H1 (cell line): Measurements from ENCODE around the gene HS6ST3.

Source experiments
- ATF2 ChIP-seq: IDR thresholded peaks from 2 replicates; pipeline ENCODE4 v1.6.1; 2012; ENCODE audit warnings: low read length, inconsistent platforms
- BACH1 ChIP-seq: IDR thresholded peaks from 2 replicates; pipeline ENCODE4 v1.6.1; 2012; ENCODE audit warnings: low read length, improper control_type of control experiment
- CTCF ChIP-seq, 3 experiments: IDR thresholded peaks; 1 replicate in 2 of 3; 2 replicates in 1 of 3; pipeline versions ENCODE4 v1.5.1 to v1.6.1; 2011; ENCODE audit warnings: low read length in 3 of 3, mild to moderate bottlenecking in 3 of 3, inconsistent platforms in 2 of 3, low read depth in 1 of 3, moderate library complexity in 1 of 3; ENCODE audit not compliant: insufficient read depth in 1 of 3; ENCODE audit errors: control extremely low read depth in 1 of 3
- GABPA ChIP-seq: IDR thresholded peaks from 2 replicates; pipeline ENCODE4 v1.6.1; 2011; ENCODE audit warnings: mild to moderate bottlenecking, low read length, moderate library complexity, borderline replicate concordance; ENCODE audit not compliant: insufficient read depth
- GTF2F1 ChIP-seq: IDR thresholded peaks from 2 replicates; pipeline ENCODE4 v1.6.1; 2012; ENCODE audit warnings: low read depth, low read length, improper control_type of control experiment, borderline replicate concordance
- HDAC2 ChIP-seq, 2 experiments: fragments of 300-600 bp in 1 of 2; sonication (generic) in 1 of 2; IDR thresholded peaks; 2 replicates each; pipeline ENCODE4 v1.6.1; 2011 to 2012; ENCODE audit warnings: low read depth in 2 of 2, low read length in 2 of 2, mild to moderate bottlenecking in 2 of 2, moderate library complexity in 2 of 2, borderline replicate concordance in 1 of 2, inconsistent platforms in 1 of 2
- MAX ChIP-seq: IDR thresholded peaks from 2 replicates; pipeline ENCODE4 v1.6.1; 2012; ENCODE audit warnings: inconsistent platforms
- NRF1 ChIP-seq: IDR thresholded peaks from 2 replicates; pipeline ENCODE4 v1.6.1; 2011; ENCODE audit warnings: mild to moderate bottlenecking, low read depth, low read length, improper control_type of control experiment
- RAD21 ChIP-seq, 2 experiments: IDR thresholded peaks in 1 of 2; conservative IDR thresholded peaks in 1 of 2; 2 replicates each; pipeline ENCODE4 v1.6.1; 2011; ENCODE audit warnings: low read depth in 2 of 2, low read length in 2 of 2, improper control_type of control experiment in 1 of 2, inconsistent platforms in 1 of 2, mild to moderate bottlenecking in 1 of 2, moderate library complexity in 1 of 2
- SP1 ChIP-seq: IDR thresholded peaks from 2 replicates; pipeline ENCODE4 v1.6.1; 2011; ENCODE audit warnings: low read depth, low read length
- TAF1 ChIP-seq: IDR thresholded peaks from 2 replicates; pipeline ENCODE4 v1.6.1; 2011; ENCODE audit warnings: mild to moderate bottlenecking, low read depth, low read length
- TCF12 ChIP-seq: IDR thresholded peaks from 2 replicates; pipeline ENCODE4 v1.6.1; 2011; ENCODE audit warnings: low read depth, mild to moderate bottlenecking, low read length

- TF ChIP-seq TCF12, result no peak
- TF ChIP-seq TAF1, result no peak
- no peak for TF ChIP-seq CTCF (IDR thresholded peaks at IDR 0.05; ENCODE audit: control extremely low read depth in 1 of 3, insufficient read depth in 1 of 3, low read depth in 1 of 3, low read length in 3 of 3)
- TF ChIP-seq HDAC2 (IDR thresholded peaks at IDR 0.05; ENCODE audit: borderline replicate concordance in 1 of 2, low read depth in 2 of 2, low read length in 2 of 2), result no peak
- no peak for TF ChIP-seq RAD21 (IDR thresholded peaks at IDR 0.05 in 1 of 2, conservative IDR thresholded peaks at IDR 0.05 in 1 of 2; ENCODE audit: low read depth in 2 of 2, low read length in 2 of 2)
- TF ChIP-seq BACH1, result no peak
- no peak for TF ChIP-seq GTF2F1
- TF ChIP-seq MAX, result no peak
- no peak for TF ChIP-seq GABPA
- TF ChIP-seq NRF1, result no peak
- TF ChIP-seq ATF2, result no peak
- no peak for TF ChIP-seq SP1
These were observed 561.7 kb downstream of the HS6ST3 start for GRCh38 chr13:96651598-96651997.
